Lung (tissue), 12 donors: ENCODE measurements around the gene NAALADL2. TPM values are rescaled to one million over a fixed set of nuclear protein-coding genes. Genes with fewer than 3 reads are reported as not detected.
A peak's percentile ranks its signal among the peaks of the same experiment; 100 is the strongest.

Experiments
- ATAC-seq: fragments of 200-7000 bp; cut with Tn5 transposase; one replicate; pipeline ENCODE4 v1.9.1; 2020; ENCODE audit warnings: moderate number of reproducible peaks; ENCODE audit not compliant: insufficient read depth, low FRiP score
- DNase-seq, 3 donors: peaks; one replicate each; pipeline ENCODE4 v3.0.0-alpha.2; 2013 to 2017
- H3K27ac ChIP-seq, 2 donors: one replicate each; pipeline ENCODE4 v1.5.1; 2013; ENCODE audit warnings: mild to moderate bottlenecking in 2 of 2, moderate library complexity in 2 of 2, control low read depth in 1 of 2, inconsistent platforms in 1 of 2, low read depth in 1 of 2, low read length in 1 of 2
- H3K27me3 ChIP-seq, 3 donors: one replicate each; pipeline ENCODE4 v1.5.1; 2013; ENCODE audit warnings: low read length in 2 of 3; ENCODE audit not compliant: control insufficient read depth in 3 of 3, insufficient read depth in 3 of 3
- H3K36me3 ChIP-seq, 4 donors: one replicate each; pipeline ENCODE4 v1.5.1; 2013; ENCODE audit warnings: low read length in 4 of 4, mild to moderate bottlenecking in 1 of 4, moderate library complexity in 1 of 4; ENCODE audit not compliant: control insufficient read depth in 4 of 4, insufficient read depth in 4 of 4
- H3K4me1 ChIP-seq, 5 donors: one replicate each; pipeline ENCODE4 v1.5.1; 2013; ENCODE audit warnings: low read length in 5 of 5, mild to moderate bottlenecking in 2 of 5, moderate library complexity in 1 of 5; ENCODE audit not compliant: control insufficient read depth in 5 of 5, insufficient read depth in 5 of 5
- H3K4me3 ChIP-seq: one replicate; pipeline ENCODE4 v1.5.1; 2013; ENCODE audit warnings: mild to moderate bottlenecking, control low read depth, moderate library complexity
- H3K9ac ChIP-seq, 2 donors: one replicate each; pipeline ENCODE4 v1.5.1; 2013; ENCODE audit warnings: low read length in 2 of 2, control low read depth in 1 of 2; ENCODE audit not compliant: insufficient read depth in 1 of 2
- H3K9me3 ChIP-seq, 4 donors: one replicate each; pipeline ENCODE4 v1.5.1; 2013; ENCODE audit warnings: low read length in 3 of 4, mild to moderate bottlenecking in 1 of 4, moderate library complexity in 1 of 4; ENCODE audit not compliant: control insufficient read depth in 4 of 4, insufficient read depth in 3 of 4
- CTCF ChIP-seq: IDR thresholded peaks from 2 replicates; pipeline ENCODE4 v1.5.1; 2012; ENCODE audit warnings: mild to moderate bottlenecking; ENCODE audit errors: control extremely low read depth, extremely low read depth
- WGBS, 2 donors: extraction: QIAGEN DNeasy Blood & Tissue Kit; methylation state at CpG; one replicate each; pipeline ENCODE4 v1.1.7; 2013; 5-methylcytosine and 5-hydroxymethylcytosine counted together
- polyA plus RNA-seq, 2 donors: library from polyadenylated mRNA; stranded (reverse); fragments of 200-250 nt; gene quantifications; one replicate each; pipeline ENCODE4 v1.2.1, GENCODE V29; 2013
- total RNA-seq, 2 donors: library from RNA; depleted of rRNA in 1 of 2; stranded (reverse); fragments of >200 nt in 1 of 2; gene quantifications; one replicate each; pipeline ENCODE4 v1.2.1, GENCODE V29; 2014 to 2021
- donor health status: control.
- donor health status: control.
- donor health status: Bipolar disorder and iron deficiency.
- donor health status: healthy.
- donor health status: DM: yes; HTN: yes; CAD: no.

Gene NAALADL2
- total and polyA plus RNA-seq, 4 donors, result 0.49 to 46.7 (median 4.7) TPM

GRCh38 chr3:174884776-174885568, 25.8 kb downstream of the NAALADL2 start:
- 89 to 92% methylated on average over 7 of the region's 7 CpGs for WGBS, 2 donors
- Histone ChIP-seq H3K27me3 (no peaks in the 10 kb centered on the region), H3K27ac (no peak overlapping the region), H3K9me3 (no peaks in the 10 kb centered on the region), H3K4me1 (no peaks in the 10 kb centered on the region), H3K9ac (no peak overlapping the region), H3K36me3 (no peaks in the 10 kb centered on the region), H3K4me3 (no peak overlapping the region)
- no peak for ATAC-seq
- DNase-seq, result no peak
- TF ChIP-seq CTCF, result no peak

DNA sequence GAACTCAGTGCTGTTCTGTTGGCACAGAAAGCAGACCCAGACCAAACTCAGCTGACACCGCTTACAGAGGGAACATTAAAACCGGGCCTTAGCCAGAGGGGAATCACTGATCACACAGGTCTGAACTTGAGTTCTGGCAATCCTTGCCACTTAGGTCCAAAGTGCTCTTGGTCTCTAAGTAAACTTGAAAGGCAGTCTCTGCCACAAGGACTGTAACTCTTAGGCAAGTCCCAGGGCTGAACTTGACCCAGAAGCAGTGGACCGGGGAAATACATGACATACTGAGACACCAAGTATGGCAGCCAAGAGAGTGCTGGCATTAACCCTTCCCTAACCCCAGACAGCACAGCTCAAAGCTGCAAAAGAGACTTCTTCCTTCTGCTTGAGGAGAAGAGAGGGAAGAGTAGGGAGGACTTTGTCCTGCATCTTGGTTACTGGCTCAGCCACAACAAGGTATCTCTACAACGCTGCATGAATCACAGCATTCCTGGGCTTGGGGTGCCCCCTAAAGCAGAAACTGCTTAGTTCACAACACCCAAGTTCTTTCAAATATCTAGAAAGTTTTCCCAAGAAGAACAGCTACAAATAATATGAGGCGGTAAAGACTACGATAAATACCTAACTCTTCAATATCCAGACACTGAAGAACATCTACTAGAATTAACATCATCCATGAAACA, 32.5 kb downstream of the NAALADL2 start:
- H3K36me3 ChIP-seq, result no peaks in the 10 kb centered on the region
- no peaks in the 10 kb centered on the region for H3K4me1 ChIP-seq
- 79 to 83% methylated on average over 6 of the region's 6 CpGs for WGBS, 2 donors
- ATAC-seq (peak; percentile 72), DNase-seq (no peak)
- TF ChIP-seq CTCF, result no peak
- no peak overlapping the region for H3K9ac ChIP-seq
- no peak overlapping the region for H3K4me3 ChIP-seq
- no peak overlapping the region for H3K27ac ChIP-seq
- H3K9me3 ChIP-seq, result no peaks in the 10 kb centered on the region
- no peaks in the 10 kb centered on the region for H3K27me3 ChIP-seq

DNA sequence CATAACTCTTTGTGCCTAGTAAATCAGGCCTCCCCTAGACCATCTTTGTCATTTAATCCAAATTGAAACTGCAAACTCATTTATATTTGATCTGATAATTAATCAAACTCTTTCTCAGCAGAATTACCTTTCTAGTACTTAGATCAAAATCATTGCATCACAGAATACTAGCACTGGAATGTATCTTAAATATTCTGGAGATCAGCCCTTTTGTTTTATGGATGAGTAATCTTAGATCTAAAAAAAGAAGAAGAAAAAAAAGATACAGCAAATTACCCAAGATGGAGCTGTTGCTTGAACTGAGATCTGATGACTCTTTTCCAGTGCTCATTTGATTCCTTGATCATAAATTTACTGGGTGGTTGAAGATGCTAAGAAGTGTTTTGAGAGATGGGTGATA, 47.9 kb downstream of the NAALADL2 start:
- TF ChIP-seq CTCF, result no peak
- ATAC-seq, result no peak

More for the DNA sequence above, 47.9 kb downstream of the NAALADL2 start:
- Histone ChIP-seq H3K4me3 (no peak overlapping the region), H3K4me1 (peaks cover 0 to 5% (median 0%) of the 10 kb centered on the region in 5 donors), H3K9me3 (no peaks in the 10 kb centered on the region), H3K27ac (no peak overlapping the region), H3K27me3 (no peaks in the 10 kb centered on the region), H3K36me3 (no peaks in the 10 kb centered on the region), H3K9ac (no peak overlapping the region)
- no peak for DNase-seq
